Activated effector memory CD4-positive, alpha-beta T cell treated with anti-CD3 and anti-CD28 coated beads, Interleukin-2, amount 50 U/mL, for 16 hours (primary cell): ENCODE results near the gene CTNNAL1.
"Not testable (repeated sequence)": the region's sequence is repeated elsewhere in the genome, so short reads cannot be mapped to it uniquely, and the experiment has no call there.

ENCODE experiments used
- DNase-seq: peaks from one replicate; pipeline ENCODE4 v3.0.0-alpha.2; 2020

Gene CTNNAL1

GRCh38 chr9:108983885-108984284, 29.4 kb downstream of the CTNNAL1 start:
- DNase-seq = no peak

DNA sequence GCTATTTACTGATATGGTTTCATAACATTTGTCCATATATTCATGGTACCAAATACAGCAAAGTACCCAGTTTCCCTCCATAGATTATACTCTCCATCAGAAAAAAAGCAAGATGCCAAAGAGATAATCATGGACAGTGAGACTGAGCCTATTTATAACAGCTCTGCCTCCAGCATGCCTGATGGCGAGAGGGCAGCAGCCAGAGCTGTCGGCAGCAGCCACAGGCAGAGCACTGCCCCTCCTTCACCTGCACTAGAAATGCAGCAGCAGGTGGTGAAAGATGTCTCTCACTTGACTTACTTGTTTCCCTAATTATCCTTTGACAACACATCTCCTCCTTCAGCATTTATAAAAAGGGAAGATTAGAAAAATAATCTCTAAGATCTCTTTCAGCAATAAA, 32.4 kb downstream of the CTNNAL1 start:
- no peak for DNase-seq

DNA sequence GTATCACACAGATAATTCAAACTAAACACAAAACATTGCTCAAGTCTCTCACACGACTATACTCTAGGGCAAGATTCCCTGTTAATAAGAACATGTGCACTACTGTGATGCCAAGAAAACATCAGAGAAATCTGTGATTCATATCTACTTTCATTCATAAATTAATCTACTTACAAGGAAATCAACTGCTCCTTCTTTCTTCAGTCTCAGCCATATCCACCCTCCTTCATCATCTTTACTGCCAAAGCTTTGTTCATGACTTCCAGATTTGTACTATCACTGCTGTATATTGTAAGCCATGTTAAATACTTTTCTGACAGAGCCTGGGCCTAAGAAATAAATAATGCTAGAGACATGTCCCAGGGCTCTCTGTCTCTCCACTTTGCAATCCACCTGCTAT, 35.1 kb downstream of the CTNNAL1 start:
- no peak for DNase-seq

DNA sequence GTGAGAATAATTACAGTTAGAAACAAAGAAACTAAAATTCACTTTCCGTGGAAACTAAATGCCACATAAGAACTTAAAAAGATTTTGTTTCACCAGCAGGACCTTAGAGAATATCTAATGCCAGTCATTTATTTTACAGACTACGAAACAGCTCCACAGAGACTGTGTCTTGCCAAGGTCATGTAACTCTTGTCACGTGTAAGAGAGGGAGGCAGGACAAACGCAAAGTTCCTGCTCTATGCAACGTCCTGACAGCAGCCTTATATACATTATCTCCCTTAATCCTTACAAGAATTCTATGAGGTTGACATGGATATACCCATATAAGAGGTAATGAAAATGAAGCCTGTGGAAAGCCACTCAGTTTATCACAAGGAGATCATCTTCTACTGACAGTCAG, 39.4 kb downstream of the CTNNAL1 start:
- DNase-seq = no peak

- no peak for DNase-seq
Observed at GRCh38 chr9:108972626-108973209, 40.6 kb downstream of the CTNNAL1 start.

GRCh38 chr9:108972186-108972585, 41.1 kb downstream of the CTNNAL1 start:
- DNase-seq = no peak

- not testable (repeated sequence) for DNase-seq
Observed at GRCh38 chr9:108971392-108971791, 41.9 kb downstream of the CTNNAL1 start.

GRCh38 chr9:108967916-108968315, 45.4 kb downstream of the CTNNAL1 start:
- no peak for DNase-seq

GRCh38 chr9:108963459-108964143, 49.7 kb downstream of the CTNNAL1 start:
- DNase-seq = no peak

- DNase-seq = no peak
Observed at GRCh38 chr9:108961151-108961550, 52.1 kb downstream of the CTNNAL1 start.

- no peak for DNase-seq
Observed at GRCh38 chr9:108960331-108960730, 53.0 kb downstream of the CTNNAL1 start.

GRCh38 chr9:108956631-108957026, 56.7 kb downstream of the CTNNAL1 start:
- DNase-seq = no peak

DNA sequence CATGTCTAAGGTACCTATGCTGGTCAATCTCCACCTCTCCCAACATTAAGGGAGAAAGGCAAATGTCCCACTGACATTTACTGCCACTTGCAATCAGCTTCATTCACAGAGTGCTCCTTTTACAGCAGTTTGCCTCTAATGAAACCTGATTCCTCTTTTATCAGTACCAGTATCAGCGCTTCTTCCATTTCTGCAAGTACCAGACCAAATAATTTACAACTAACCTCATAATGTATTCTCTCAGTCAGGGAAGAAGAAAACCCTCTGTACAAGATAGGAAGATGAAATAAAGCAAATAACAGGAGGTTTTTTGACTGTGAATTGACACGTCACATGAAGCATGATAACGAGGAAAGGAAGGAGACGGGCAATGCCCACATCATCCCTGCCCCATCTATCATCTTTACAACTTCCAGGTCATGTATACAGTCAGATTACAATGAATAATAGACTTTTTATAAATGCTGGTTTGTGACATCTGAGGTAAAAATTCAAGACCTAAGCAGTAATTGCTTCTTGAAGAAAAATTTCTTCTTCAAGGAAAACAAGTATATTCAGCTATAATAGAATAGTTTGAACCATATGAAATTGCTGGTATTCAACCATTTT, 57.2 kb downstream of the CTNNAL1 start:
- no peak for DNase-seq

- DNase-seq = no peak
Observed at GRCh38 chr9:108953983-108954574, 59.2 kb downstream of the CTNNAL1 start.

- no peak for DNase-seq
Observed at GRCh38 chr9:108951578-108951977, 61.7 kb downstream of the CTNNAL1 start.

- DNase-seq = no peak
Observed at GRCh38 chr9:108950168-108950567, 63.1 kb downstream of the CTNNAL1 start.

DNA sequence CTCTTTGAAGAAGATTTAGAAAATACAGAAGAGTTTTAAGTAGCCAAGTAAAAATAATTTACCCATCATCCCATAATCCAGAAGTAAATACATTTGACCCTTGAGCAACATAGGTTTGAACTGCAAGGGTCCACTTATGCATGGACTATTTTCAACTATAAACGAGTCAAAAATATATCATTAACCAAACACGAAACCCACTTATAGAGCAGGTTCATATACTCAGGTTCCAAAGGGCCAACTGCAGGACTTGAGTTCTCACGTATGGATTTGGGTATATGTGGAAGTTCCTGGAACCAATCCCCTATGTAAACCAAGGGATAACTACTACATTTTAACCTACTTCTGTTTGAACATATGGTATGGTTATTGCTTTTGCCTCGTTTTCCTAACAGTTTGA, 73.3 kb downstream of the CTNNAL1 start:
- no peak for DNase-seq

- no peak for DNase-seq
Observed at GRCh38 chr9:108937561-108938305, 75.6 kb downstream of the CTNNAL1 start.

GRCh38 chr9:108934323-108934893, 78.9 kb downstream of the CTNNAL1 start, which contains the start of gene ABITRAM:
TSS of gene ABITRAM (plus strand) at chr9:108934400. CDS start at chr9:108934487, 87 bp downstream.
- DNase-seq = peak; percentile 93

DNA sequence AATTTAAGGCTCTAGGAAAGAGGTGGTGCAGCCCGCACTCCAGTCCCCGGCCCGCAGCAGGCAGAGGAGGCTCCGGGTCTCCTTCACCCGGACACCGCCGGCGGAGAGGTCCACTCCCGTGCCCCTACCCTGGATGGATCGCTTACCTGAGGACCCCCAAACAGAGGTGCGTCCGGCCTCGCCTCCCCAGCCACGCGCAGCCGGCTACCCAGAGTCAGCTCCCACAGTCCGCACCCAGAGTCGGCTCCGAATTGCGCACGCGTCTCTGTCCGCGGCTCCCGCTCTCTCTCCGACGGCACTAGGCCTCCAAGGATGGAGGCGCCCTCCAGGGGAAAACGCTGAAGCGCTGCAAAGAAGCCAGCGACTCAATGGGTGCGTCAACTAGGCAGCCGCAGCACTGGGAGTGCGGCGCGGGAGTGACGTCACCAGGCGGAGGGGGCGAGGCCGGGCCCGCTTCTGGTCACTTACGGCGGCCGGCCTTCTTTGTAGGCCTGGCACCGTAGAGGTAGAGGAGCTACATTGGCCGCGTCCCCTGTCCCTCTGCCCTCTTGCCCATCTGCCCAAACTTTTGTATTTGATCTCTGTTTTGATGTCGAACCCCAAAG, 79.5 kb downstream of the CTNNAL1 start, which contains the start of gene ELP1:
Gene ELP1 (minus strand): TSS at position 407 of the 605 bp plus-strand sequence. CDS start 2,978 bp downstream, outside the sequence.
- DNase-seq = peak; percentile 97

DNA sequence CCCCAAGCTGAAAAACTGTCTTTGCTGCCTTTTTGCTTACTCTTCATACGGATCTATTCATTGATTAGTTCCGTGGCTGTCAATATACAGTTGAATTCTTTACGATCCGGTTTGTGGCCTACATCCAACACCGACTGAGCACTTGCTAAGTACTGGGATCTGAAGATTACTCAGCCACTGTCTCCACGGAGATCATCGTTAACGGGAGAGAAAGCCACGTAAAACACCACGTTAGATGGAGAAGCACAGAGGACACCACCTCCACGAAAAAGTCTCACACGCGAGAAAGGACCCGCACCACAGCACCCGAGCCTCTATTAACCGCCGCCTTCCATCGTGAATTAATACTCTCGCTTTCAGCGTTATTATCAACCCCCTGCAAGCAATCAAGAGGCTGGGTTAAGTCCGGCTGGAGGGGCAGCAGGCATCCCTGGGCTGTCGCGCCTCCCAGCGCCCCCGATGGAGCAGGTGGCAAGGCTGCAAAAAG, 80.0 kb downstream of the CTNNAL1 start:
- no peak for DNase-seq

GRCh38 chr9:108928386-108928785, 84.9 kb downstream of the CTNNAL1 start:
- DNase-seq = no peak
